HCT116 (cell line): Measurements from ENCODE around the gene COG5. TPM values are rescaled to one million over a fixed set of nuclear protein-coding genes. Genes with fewer than 3 reads are reported as not detected.

Experiments used
- ATAC-seq: fragments of 200-7000 bp; cut with Tn5 transposase; 2 replicates; pipeline ENCODE4 v1.9.1; 2020; ENCODE audit warnings: mild to moderate bottlenecking, moderate library complexity
- BruUV-seq: library from RNA; stranded (reverse); fragments of 400-500 nt; replicated peaks from 2 replicates; lab custom pipeline; 2021; lab: Mats Ljungman, UMichigan
- CTCF ChIA-PET: fragments of 300-600 bp; sonication (Branson Sonifier 250); formaldehyde crosslinking; loops from one replicate; lab custom pipeline; 2021; ENCODE audit warnings: antibody characterized with exemption; lab: Charles Lee
- POLR2A ChIA-PET: fragments of 300-600, 350-600 bp; sonication (Branson Sonifier 250); formaldehyde crosslinking; loops from one replicate; lab custom pipeline; 2021; ENCODE audit warnings: antibody characterized with exemption; lab: Charles Lee
- RAD21 ChIA-PET, 2 experiments: fragments of 300-600 bp; sonication (Branson Sonifier 250); formaldehyde crosslinking; loops; one replicate each; lab custom pipeline; 2023; ENCODE audit warnings: low total read pairs in 2 of 2; ENCODE audit not compliant: uncharacterized antibody in 2 of 2, unreplicated experiment in 2 of 2, low non-redundant PET in 1 of 2; lab: Charles Lee
- DNase-seq: peaks from one replicate; pipeline ENCODE4 v3.0.0-alpha.2; 2010; ENCODE audit warnings: low read depth, low spot score
- H2AFZ ChIP-seq: fragments of 200-600 bp; shearing (Covaris generic), sonication (generic); 2 replicates; pipeline ENCODE4 v1.6.1; 2017; ENCODE audit warnings: low read depth, mixed run types, mixed read lengths, antibody characterized with exemption, low read length; ENCODE audit not compliant: poor library complexity, severe bottlenecking
- H3K27ac ChIP-seq: 2 replicates; pipeline ENCODE4 v1.5.1; 2012; ENCODE audit warnings: low read depth, low read length
- H3K27me3 ChIP-seq: fragments of 200-600 bp; sonication (generic); 2 replicates; pipeline ENCODE4 v1.6.1; 2016; ENCODE audit warnings: mixed run types, low read length, mixed read lengths; ENCODE audit not compliant: insufficient read depth
- H3K36me3 ChIP-seq, 2 experiments: fragments of 200-500 bp in 1 of 2; fragments of 200-600 bp in 1 of 2; sonication (Bioruptor generic) in 1 of 2; sonication (generic) in 1 of 2; 2 replicates each; pipeline versions ENCODE4 v1.5.1 to v1.6.1; 2014 to 2016; ENCODE audit warnings: low read length in 2 of 2, inconsistent platforms in 1 of 2, mixed read lengths in 1 of 2, mixed run types in 1 of 2; ENCODE audit not compliant: insufficient read depth in 2 of 2, control insufficient read depth in 1 of 2
- H3K4me1 ChIP-seq, 2 experiments: fragments of 200-600 bp in 1 of 2; sonication (generic) in 1 of 2; 2 replicates each; pipeline versions ENCODE4 v1.5.1 to v1.6.1; 2012 to 2017; ENCODE audit warnings: low read length in 2 of 2, inconsistent platforms in 1 of 2, mild to moderate bottlenecking in 1 of 2, mixed read lengths in 1 of 2, mixed run types in 1 of 2, moderate library complexity in 1 of 2; ENCODE audit not compliant: insufficient read depth in 2 of 2, control insufficient read depth in 1 of 2
- H3K4me2 ChIP-seq: fragments of 200-600 bp; sonication (generic); 2 replicates; pipeline ENCODE4 v1.6.1; 2017; ENCODE audit warnings: mixed run types, low read length, mixed read lengths
- H3K4me3 ChIP-seq, 2 experiments: fragments of 200-600 bp in 1 of 2; sonication (generic) in 1 of 2; replicated peaks in 1 of 2; 2 replicates each; pipeline ENCODE4 v1.5.1; 2011 to 2016; ENCODE audit warnings: low read length in 2 of 2, control low read depth in 1 of 2, low read depth in 1 of 2, mild to moderate bottlenecking in 1 of 2, mixed read lengths in 1 of 2, mixed run types in 1 of 2
- H3K79me2 ChIP-seq: fragments of 200-600 bp; sonication (generic); 2 replicates; pipeline ENCODE4 v1.6.1; 2017; ENCODE audit warnings: mild to moderate bottlenecking, mixed run types, low read length, moderate library complexity, mixed read lengths; ENCODE audit not compliant: insufficient read depth
- H3K9ac ChIP-seq: fragments of 200-600 bp; sonication (generic); 2 replicates; pipeline ENCODE4 v1.6.1; 2016; ENCODE audit warnings: low read length, mixed read lengths
- H3K9me2 ChIP-seq: fragments of 200-600 bp; sonication (generic), shearing (Covaris generic); 2 replicates; pipeline ENCODE4 v1.6.1; 2017; ENCODE audit warnings: mixed run types, mild to moderate bottlenecking, moderate library complexity; ENCODE audit not compliant: insufficient read depth
- H3K9me3 ChIP-seq, 2 experiments: fragments of 200-500 bp in 1 of 2; fragments of 200-600 bp in 1 of 2; sonication (Bioruptor generic) in 1 of 2; sonication (generic) in 1 of 2; 2 replicates each; pipeline ENCODE4 v1.6.1; 2014 to 2017; ENCODE audit warnings: low read length in 2 of 2, mixed read lengths in 2 of 2, inconsistent platforms in 1 of 2, low read depth in 1 of 2, mild to moderate bottlenecking in 1 of 2, mixed run types in 1 of 2, moderate library complexity in 1 of 2; ENCODE audit not compliant: control insufficient read depth in 1 of 2, insufficient read depth in 1 of 2
- H4K20me1 ChIP-seq: fragments of 200-600 bp; sonication (generic), shearing (Covaris generic); 2 replicates; pipeline ENCODE4 v1.6.1; 2017; ENCODE audit warnings: mixed run types, mild to moderate bottlenecking, moderate library complexity; ENCODE audit not compliant: insufficient read depth
- CTCF ChIP-seq, 3 experiments: fragments of 200-600 bp in 1 of 3; sonication (generic) in 1 of 3; IDR thresholded peaks in 2 of 3; conservative IDR thresholded peaks in 1 of 3; 2 replicates each; pipeline ENCODE4 v1.5.1; 2012 to 2017; ENCODE audit warnings: low read depth in 2 of 3, low read length in 2 of 3, antibody characterized with exemption in 1 of 3, borderline replicate concordance in 1 of 3, control low read depth in 1 of 3, mild to moderate bottlenecking in 1 of 3, mixed read lengths in 1 of 3, mixed run types in 1 of 3, moderate library complexity in 1 of 3; ENCODE audit not compliant: insufficient read depth in 1 of 3
- ELF1 ChIP-seq: IDR thresholded peaks from 2 replicates; pipeline ENCODE4 v1.6.1; 2012; ENCODE audit warnings: low read depth, borderline replicate concordance
- FOSL1 ChIP-seq: IDR thresholded peaks from 2 replicates; pipeline ENCODE4 v1.6.1; 2012; ENCODE audit warnings: low read depth
- MAX ChIP-seq: IDR thresholded peaks from 2 replicates; pipeline ENCODE4 v1.6.1; 2012
- SP1 ChIP-seq: IDR thresholded peaks from 2 replicates; pipeline ENCODE4 v1.6.1; 2012; ENCODE audit warnings: low read depth
- TCF7L2 ChIP-seq: IDR thresholded peaks from 2 replicates; pipeline ENCODE4 v1.7.0; 2011; ENCODE audit warnings: borderline replicate concordance, inconsistent platforms; ENCODE audit not compliant: insufficient read depth, insufficient read length; ENCODE audit errors: extremely low read depth
- YY1 ChIP-seq: IDR thresholded peaks from 2 replicates; pipeline ENCODE4 v1.6.1; 2011; ENCODE audit warnings: low read length, low read depth, moderate library complexity, mild to moderate bottlenecking; ENCODE audit not compliant: insufficient replicate concordance; ENCODE audit errors: extremely low read depth
- intact Hi-C: fragments of 100-400 bp; cut with micrococcal nuclease; formaldehyde crosslinking; loops from 2 replicates; pipeline ENCODE4 v1.10.0; 2022
- total RNA-seq: library from RNA; stranded (reverse); gene quantifications from one replicate; pipeline ENCODE4 v1.2.1, GENCODE V29; 2021; ENCODE audit not compliant: unreplicated experiment

The COG5 gene
- total RNA-seq, 1 experiment from 2014 or later = 30.7 TPM

GRCh38 chr7:107479303-107479702 is 84.4 kb downstream of the COG5 start:
- H3K4me2 ChIP-seq = no peak overlapping the region
- ChIA-PET RAD21 (interaction anchor here in 1 of 2 experiments (0.7 kb wide), 1 partner anchor 68 kb away, joined by 3 read pairs; no protein-coding TSS in a partner anchor), POLR2A (no interaction called here), CTCF (interaction anchor here (1.6 kb wide), 1 partner anchor 16 kb away, joined by 4 read pairs; no protein-coding TSS in a partner anchor)
- no peak overlapping the region for H2AFZ ChIP-seq
- H3K79me2 ChIP-seq = no peaks in the 10 kb centered on the region
- H3K4me1 ChIP-seq = no peaks in the 10 kb centered on the region
- no peak overlapping the region for H3K9ac ChIP-seq
- H3K36me3 ChIP-seq = no peaks in the 10 kb centered on the region
- TF ChIP-seq CTCF (IDR thresholded peaks at IDR 0.05 in 2 of 3, conservative IDR thresholded peaks at IDR 0.05 in 1 of 3; ENCODE audit: borderline replicate concordance in 1 of 3, insufficient read depth in 1 of 3, low read depth in 2 of 3, low read length in 2 of 3) (no peak), MAX (no peak), SP1 (no peak), YY1 (no peak), FOSL1 (no peak), ELF1 (no peak), TCF7L2 (no peak)
- no peaks in the 10 kb centered on the region for H3K27me3 ChIP-seq
- H3K9me2 ChIP-seq = no peaks in the 10 kb centered on the region
- peaks cover 4% of the 10 kb centered on the region; the same call in 1 of the 2 replicates for H4K20me1 ChIP-seq
- DNase-seq (no peak), ATAC-seq (no peak)
- no peak overlapping the region for H3K27ac ChIP-seq
- H3K9me3 ChIP-seq = no peaks in the 10 kb centered on the region
- intact Hi-C loops = no loop called here
- no peak overlapping the region for H3K4me3 ChIP-seq
- no TSS peak for BruUV-seq
